HG02623 (cell line): ENCODE data around the gene LMX1B.

ENCODE experiments used
- ATAC-seq: cut with Tn5 transposase; IDR thresholded peaks from one replicate; pipeline ENCODE4 v1.9.1; 2021; ENCODE audit warnings: moderate library complexity; ENCODE audit not compliant: unreplicated experiment

Gene LMX1B

GRCh38 chr9:126617003-126617822, 3.5 kb downstream of the LMX1B start:
- ATAC-seq: no peak

- no peak for ATAC-seq
Observed at GRCh38 chr9:126617823-126618165, 4.1 kb downstream of the LMX1B start.

- no peak for ATAC-seq
Observed at GRCh38 chr9:126618190-126618584, 4.5 kb downstream of the LMX1B start.

- no peak for ATAC-seq
Observed at GRCh38 chr9:126618585-126619360, 5.0 kb downstream of the LMX1B start.

GRCh38 chr9:126619361-126620135, 5.8 kb downstream of the LMX1B start:
- no peak for ATAC-seq

GRCh38 chr9:126620478-126620877, 6.8 kb downstream of the LMX1B start:
- no peak for ATAC-seq

- no peak for ATAC-seq
Observed at GRCh38 chr9:126621061-126621918, 7.6 kb downstream of the LMX1B start.

GRCh38 chr9:126621919-126622735, 8.4 kb downstream of the LMX1B start:
- ATAC-seq: no peak

- ATAC-seq: no peak
Observed at GRCh38 chr9:126623314-126623666, 9.6 kb downstream of the LMX1B start.

GRCh38 chr9:126623667-126624478, 10.1 kb downstream of the LMX1B start:
- ATAC-seq: no peak

GRCh38 chr9:126624479-126624826, 10.7 kb downstream of the LMX1B start:
- no peak for ATAC-seq

- ATAC-seq: no peak
Observed at GRCh38 chr9:126624912-126625311, 11.2 kb downstream of the LMX1B start.

- ATAC-seq: no peak
Observed at GRCh38 chr9:126625329-126626126, 11.8 kb downstream of the LMX1B start.

GRCh38 chr9:126626127-126626925, 12.6 kb downstream of the LMX1B start:
- ATAC-seq: no peak

- ATAC-seq: no peak
Observed at GRCh38 chr9:126626926-126627233, 13.2 kb downstream of the LMX1B start.

- no peak for ATAC-seq
Observed at GRCh38 chr9:126628146-126628545, 14.4 kb downstream of the LMX1B start.

GRCh38 chr9:126628969-126629674, 15.4 kb downstream of the LMX1B start:
- ATAC-seq: no peak
